Central memory CD4-positive, alpha-beta T cell (primary cell): ENCODE data around the gene PPP1R9B.

Experiments used
- DNase-seq: peaks from one replicate; pipeline ENCODE4 v3.0.0; 2022

Gene PPP1R9B

GRCh38 chr17:50139950-50140885 is 10.3 kb downstream of the PPP1R9B start:
- peak; percentile 76 for DNase-seq

GRCh38 chr17:50139185-50139783 is 11.2 kb downstream of the PPP1R9B start:
- no peak for DNase-seq

DNA sequence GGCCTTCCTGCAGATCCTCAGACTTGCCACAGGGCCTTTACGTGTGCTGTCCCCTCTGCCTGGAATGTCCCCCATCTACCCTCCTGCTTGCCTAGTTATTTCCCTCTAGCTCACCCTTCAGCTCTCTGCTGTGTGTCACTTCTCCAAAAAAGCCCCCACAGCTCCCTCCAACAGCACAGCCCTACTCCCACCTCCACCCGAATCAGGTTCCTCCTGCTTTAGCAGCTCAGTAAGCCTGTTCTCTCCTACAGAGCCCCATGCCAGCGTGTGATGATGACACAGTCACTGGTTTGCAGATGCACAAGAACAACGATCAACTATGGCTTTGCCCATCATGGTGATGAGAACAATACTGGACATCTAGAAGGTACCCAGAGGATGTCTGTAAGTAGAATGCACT is 13.4 kb downstream of the PPP1R9B start:
- no peak for DNase-seq

GRCh38 chr17:50136096-50136687 is 14.3 kb downstream of the PPP1R9B start:
- no peak for DNase-seq

DNA sequence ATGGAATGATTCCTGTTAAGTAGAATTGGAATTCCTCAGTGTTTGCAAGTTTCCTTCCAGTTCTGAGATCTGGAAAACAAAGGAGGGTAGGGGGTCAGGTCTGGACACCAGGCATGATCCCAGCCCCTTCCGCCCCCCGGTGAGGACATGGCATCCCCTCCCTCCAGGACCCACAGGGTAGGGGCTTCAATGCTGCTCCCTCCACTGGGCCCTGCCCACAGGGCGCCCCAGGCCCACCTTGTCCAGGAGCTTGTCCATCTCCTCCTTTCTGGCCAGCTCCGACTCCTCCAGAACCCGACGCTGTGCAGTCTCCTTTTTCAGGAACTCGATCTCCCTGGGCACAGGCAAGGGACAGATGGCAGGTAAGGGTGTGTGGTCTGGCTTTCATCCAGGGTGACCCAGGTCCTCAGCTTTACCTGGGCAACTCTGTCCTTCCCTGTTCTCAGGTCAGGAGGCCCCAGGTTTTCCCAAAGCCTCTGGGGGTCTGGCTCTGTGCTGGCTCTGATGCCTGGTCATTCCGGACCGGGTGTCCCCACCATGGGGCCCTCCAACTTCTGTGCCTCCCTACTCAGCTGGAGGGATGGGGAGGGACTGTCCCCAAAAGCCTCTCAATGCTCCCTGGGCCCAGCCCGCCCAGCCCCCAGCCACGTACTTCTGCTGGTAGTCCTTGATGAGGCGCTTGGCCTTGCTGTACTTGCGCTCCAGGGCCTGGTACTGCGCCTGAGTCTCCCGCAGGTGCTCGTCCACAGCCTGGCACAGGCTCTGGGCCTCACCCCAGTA is 15.0 kb downstream of the PPP1R9B start:
- no peak for DNase-seq

GRCh38 chr17:50134206-50135110 is 16.0 kb downstream of the PPP1R9B start:
- DNase-seq: no peak

GRCh38 chr17:50133769-50134099 is 16.7 kb downstream of the PPP1R9B start:
- DNase-seq: no peak

- no peak for DNase-seq
Measured at GRCh38 chr17:50133028-50133768, 17.3 kb downstream of the PPP1R9B start.

- DNase-seq: no peak
Measured at GRCh38 chr17:50132104-50132794, 18.2 kb downstream of the PPP1R9B start.

DNA sequence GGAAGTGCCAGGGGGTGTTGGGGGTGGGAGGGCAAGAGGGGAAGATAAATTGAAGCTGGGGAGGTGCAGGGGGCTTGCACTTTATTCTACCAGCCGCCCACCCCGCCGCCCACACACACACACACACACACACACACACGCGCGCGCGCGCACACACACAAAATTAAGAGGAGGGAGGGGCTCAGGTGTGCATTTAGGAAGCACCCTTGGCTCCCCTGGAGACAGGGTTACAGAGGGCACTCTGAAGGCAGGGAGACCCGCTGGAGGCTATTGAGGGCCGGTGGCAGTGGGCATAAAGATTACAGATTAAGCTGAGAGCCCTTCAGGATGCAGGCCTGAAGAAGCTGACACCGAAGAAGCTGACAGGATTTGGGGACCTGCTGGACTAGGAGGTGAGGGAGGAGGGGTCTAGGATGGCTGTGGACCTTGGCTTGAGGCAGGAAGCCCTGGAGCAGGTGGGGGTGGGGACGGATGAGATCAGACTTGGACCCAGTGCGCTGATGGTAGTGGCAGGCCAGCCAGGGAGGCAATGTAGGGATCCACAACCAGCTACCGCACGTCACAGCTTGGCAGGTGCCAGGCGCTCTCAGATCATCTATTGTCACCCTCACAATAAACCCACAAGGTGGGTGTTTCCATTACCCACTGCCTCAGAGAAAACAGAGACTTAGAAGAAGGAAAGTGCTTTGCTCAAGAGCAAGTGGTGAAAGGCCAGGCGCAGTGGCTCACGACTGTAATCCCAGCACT is 19.7 kb downstream of the PPP1R9B start:
- DNase-seq: no peak

- peak; percentile 56 for DNase-seq
Measured at GRCh38 chr17:50129728-50130558, 20.5 kb downstream of the PPP1R9B start, which contains the start of gene SAMD14. Gene SAMD14 (minus strand): TSS chr17:50130160. CDS start chr17:50124959, 5,201 bp downstream.

DNA sequence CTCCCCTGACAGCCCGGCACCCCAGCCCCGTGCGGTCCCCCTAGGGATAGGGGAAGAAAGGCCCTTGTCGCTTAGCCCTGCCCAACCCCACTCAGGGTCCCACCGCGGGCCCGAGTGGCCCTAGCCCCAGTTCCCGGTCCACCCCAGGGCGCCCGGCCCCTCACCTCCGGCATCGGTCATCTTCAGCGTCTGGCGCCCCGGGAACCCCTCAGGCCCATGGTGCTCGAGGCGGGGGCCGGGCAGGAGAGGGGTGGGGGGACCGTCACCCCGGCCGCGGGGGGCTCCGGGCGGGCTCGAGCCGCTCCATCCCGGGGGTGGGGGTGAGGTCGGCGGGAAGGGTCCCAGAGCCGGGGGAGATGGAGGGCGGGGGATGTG is 21.1 kb downstream of the PPP1R9B start:
- DNase-seq: no peak

DNA sequence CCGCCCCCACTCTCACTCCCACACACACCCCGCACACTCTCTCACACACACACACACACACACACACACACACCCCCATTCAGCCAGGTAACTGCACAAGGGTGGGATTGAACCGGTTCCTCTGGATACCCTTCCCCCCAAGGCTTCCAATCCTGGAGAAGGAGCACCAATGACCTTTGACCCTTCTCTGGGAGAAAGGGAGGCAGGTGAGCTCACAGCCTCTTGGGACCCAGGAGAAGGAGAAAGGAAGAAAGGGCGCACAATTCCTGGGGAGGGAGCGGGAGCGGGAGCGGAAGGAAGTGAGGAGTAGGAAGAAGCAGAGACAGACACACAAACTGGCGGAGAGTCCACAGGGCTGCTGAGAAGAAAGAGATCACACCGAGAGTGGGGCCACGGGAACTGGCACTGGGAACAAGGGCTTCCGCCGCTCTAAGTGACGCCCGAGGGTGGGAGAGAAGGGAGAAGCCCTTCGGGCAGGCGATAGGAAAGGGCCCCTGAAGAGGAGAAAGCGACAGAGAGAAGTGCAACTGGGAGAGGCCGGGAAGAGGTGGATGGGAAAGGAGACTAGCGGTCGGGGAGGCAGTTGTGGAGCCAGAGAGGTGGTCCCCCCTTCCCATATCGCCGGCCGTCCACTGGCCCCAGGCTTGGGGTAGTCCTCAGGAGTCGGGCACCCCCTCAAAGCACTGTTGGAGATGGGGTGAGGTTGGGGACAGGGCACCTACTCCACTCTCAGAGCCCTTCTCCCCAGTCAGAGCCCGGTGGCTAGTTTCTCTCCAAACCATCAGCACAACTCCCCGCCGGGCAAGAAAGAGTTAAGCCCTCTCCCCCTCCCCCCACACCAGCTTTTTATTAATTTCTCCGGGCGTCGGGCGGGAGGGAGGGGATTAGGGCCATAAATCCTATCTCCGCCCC is 21.8 kb downstream of the PPP1R9B start:
- no peak for DNase-seq

DNA sequence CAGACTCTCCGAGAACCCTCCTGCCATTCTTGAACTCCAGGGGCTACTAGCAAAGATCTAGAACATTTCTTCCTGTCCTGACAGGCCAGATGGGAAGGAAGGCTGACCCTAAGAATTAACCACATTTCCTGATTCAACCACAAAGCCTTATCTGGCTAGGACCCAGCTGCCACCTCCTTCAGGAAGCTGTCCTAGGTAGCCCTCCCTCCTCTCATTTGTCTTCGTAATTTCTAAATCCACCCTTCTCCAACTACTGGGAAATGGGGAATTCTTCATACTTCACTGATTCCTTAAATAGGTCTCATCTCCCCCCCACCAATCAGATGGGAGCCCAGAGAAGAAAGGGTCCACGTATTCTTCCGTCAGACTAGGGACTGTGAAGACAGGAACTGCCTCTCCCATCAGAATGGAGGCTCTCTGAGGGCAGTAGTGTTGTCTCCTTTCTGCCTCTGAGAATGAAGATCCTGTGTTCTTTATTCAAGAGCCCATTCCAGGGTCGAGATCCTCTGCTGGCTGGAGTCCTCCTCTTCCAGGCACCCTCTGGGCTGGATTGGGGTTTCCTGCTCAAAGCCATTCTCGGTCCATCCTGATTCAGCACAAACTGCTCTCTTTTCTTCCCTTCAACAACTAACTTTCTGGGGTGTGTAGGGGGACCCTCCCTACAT is 22.6 kb downstream of the PPP1R9B start:
- no peak for DNase-seq

DNA sequence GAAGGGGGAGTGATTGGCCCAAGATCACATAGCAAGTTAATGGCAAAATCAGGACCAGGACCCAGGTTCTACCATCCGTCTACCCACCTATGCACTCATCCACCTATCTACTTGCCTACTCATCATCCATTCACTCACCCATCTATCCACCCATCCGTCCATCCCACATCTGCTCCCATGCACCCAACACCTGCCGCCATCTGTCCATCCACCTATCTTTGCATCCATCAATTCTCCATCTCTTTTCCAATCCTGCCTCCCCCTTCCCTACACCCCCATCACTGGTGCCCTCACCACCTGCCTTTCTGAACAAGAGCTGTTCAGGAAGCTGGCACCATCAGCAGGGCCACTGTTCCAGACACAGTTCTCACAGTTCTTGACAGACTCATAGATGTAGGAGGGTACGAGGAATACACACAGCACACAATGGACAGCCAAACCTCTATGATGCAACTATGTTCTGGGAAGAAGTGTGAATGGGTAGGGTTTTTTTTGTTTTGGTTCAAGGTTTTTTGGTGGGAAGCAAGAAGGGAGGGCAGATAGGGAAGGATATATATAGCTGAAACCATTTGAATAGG is 25.0 kb downstream of the PPP1R9B start:
- DNase-seq: no peak

DNA sequence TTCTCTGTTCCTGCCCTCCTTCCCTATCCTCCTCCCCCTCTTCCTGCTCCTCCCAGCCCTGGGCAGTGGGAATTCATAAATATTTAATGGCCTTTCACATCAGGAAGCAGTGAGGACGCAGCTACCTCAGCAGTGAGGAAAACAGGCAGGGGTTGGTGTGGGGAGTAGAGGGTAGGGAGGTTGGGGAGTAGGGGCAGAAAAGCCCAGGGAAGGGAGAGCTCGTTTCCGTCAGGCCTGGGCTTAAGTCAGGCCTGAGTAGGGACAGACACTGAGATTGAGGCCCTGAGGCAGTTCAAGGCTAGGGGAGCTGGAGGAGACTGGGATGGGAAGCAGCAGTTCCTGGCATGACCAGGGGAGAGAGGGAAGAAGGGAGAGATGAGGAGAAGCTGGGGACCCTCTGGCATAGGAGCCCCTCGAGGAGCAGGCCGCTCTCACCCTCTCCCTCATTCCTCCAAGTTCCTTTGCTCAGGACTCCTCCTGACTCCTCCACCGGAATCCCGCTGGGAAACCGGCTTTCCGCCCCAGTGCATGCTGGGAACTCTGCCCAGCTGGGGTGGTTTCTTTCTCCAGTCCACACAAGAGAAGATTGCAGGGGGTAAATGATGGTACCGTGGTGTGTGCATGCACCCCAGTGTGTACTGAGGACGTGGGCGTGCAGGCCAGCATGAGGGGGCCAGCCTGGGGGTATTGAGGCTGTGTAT is 26.7 kb downstream of the PPP1R9B start:
- DNase-seq: no peak
